Stimulated activated CD8-positive, alpha-beta memory T cell treated with anti-CD3 and anti-CD28 coated beads, Interleukin-4, amount 100 ng/mL, for 48 hours (primary cell): ENCODE measurements around the gene NEDD8.
"Not testable (repeated sequence)": the region's sequence is repeated elsewhere in the genome, so short reads cannot be mapped to it uniquely, and the experiment has no call there.

Source experiments
- DNase-seq: peaks from one replicate; pipeline ENCODE4 v3.0.0-alpha.2; 2020

Gene NEDD8

DNA sequence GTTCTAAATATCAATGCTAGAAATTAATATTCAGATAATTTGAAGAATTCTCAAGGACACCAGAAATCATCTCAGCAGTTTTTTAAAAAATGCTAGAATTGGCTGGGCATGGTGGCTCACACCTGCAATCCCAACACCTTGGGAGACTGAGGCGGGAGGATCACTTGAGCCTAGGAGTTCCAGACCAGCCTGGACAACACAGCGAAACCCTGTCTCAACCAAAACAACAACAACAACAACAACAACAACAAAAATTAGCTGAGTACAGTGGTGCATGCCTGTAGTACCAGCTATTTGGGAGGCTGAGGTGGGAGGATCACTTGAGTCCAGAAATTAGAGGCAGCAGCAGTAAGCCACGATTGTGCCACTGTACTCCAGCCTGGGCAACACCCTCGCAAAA lies 13.1 kb downstream of the NEDD8 start:
- no peak for DNase-seq

- DNase-seq: not testable (repeated sequence)
Measured at GRCh38 chr14:24216876-24217275, 15.3 kb downstream of the NEDD8 start.

GRCh38 chr14:24216345-24216699 lies 15.8 kb downstream of the NEDD8 start:
- no peak for DNase-seq

GRCh38 chr14:24215495-24216344 lies 16.4 kb downstream of the NEDD8 start, which contains the start of gene MDP1:
Gene MDP1, minus strand, starts transcription at chr14:24216066. Its CDS starts 111 bp downstream, at chr14:24215955.
- DNase-seq: peak; percentile 87

- DNase-seq: no peak
Measured at GRCh38 chr14:24213866-24214662, 18.1 kb downstream of the NEDD8 start.

GRCh38 chr14:24212924-24213865 lies 19.0 kb downstream of the NEDD8 start, which contains the start of gene CHMP4A:
Gene CHMP4A, minus strand, starts transcription at chr14:24213488. Its CDS starts 49 bp downstream, at chr14:24213439.
- DNase-seq: peak; percentile 97

DNA sequence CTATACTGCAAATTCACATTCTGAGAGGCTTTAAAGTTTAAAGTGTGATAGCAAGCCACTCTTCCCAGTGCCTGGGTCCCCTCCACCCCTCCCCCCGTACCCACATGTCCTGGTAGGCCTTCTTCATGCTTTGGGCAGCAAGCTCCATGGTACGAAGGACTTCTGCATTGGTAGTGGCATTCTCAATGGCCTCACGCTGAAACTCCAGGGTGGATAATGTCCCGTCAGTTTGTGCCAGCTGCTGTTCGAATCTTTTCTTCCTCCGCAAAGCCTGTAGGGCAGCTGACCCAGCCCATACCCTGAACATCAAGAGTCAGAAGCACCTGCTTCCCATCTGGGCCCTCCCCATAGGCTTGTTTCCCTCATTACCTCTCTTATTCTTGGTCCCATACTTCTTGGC lies 20.9 kb downstream of the NEDD8 start:
- DNase-seq: peak; percentile 18

GRCh38 chr14:24207625-24208024 lies 24.5 kb downstream of the NEDD8 start:
- peak; percentile 2 for DNase-seq

- peak; percentile 19 for DNase-seq
Measured at GRCh38 chr14:24207104-24207551, 25.0 kb downstream of the NEDD8 start.

DNA sequence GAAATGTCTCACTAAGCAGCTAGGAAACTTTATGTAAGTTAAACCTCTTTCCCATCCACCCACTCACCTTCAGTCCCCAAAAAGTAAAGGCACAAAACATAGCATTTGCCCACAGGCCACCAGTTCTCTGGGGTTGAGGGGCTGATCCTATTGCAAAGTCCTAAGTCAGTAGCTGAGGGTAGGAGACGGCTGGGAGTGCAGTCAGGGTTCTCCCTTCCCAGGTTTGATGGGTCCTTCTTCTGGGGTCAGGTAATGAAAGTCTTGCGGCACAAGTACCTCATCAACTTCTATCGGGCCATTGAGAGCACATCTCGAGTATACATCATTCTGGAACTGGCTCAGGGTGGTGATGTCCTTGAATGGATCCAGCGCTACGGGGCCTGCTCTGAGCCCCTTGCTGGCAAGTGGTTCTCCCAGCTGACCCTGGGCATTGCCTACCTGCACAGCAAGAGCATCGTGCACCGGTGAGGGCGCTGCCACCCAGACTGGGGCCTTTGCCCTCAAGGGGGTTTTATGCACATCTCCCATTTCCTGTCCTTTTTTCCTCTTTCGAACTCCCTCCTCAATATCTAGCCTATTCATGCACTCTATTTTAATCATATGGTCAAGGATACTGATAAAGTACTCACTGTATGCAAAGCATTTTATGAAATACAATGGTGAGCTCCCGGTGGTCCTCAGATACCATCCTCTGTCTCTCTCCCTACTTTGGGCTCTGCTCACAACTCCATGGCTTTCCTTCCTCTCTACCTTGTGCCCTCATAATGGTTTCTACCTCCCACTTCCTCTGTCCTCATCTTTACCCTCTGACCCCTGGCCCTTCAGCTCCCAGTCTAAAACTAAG lies 25.7 kb downstream of the NEDD8 start:
- peak; percentile 21 for DNase-seq

DNA sequence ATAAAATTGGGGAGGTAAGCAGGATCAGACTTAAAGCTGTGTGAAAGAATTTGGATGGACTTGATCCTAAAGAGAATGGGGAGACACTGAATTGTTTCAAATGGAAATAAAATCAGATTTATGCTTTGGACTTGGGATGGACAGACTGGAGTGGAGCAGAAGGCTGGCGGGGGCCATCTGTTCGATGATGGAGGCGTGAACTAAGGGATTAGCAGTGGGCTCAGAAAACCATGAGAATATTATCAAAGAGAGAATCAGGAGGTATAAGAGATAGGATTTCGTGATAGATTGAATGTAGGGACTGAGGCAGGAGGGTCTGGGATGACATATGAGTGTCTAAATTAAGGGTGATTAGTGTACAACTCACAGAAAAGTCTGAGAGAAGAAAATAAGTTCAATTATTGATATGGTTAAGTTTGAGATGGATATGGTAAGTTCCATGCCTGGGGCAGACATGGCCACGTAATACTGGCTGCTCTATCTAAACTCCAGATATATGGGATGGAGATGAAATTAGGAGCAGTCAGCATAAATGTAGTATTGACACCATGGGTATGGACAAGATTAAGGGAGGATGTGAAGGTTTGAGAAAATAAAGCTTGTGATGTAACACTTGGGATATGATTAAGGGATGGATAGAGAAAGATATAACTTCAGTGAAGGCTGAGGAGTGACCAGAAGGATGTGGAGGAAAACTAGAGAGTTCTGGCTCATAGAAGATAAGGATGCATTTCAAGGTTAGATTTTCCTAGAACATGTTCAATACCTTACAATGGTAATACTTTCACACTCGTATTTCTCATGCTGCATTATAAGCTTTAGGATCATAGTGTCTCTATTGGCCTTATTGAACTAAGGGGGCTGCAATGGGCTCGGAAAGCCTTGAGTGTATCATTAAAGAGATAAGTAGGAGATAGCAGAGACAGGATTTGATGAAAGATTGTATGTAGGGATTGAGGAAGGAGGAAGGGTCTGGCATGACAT lies 27.7 kb downstream of the NEDD8 start:
- no peak for DNase-seq

DNA sequence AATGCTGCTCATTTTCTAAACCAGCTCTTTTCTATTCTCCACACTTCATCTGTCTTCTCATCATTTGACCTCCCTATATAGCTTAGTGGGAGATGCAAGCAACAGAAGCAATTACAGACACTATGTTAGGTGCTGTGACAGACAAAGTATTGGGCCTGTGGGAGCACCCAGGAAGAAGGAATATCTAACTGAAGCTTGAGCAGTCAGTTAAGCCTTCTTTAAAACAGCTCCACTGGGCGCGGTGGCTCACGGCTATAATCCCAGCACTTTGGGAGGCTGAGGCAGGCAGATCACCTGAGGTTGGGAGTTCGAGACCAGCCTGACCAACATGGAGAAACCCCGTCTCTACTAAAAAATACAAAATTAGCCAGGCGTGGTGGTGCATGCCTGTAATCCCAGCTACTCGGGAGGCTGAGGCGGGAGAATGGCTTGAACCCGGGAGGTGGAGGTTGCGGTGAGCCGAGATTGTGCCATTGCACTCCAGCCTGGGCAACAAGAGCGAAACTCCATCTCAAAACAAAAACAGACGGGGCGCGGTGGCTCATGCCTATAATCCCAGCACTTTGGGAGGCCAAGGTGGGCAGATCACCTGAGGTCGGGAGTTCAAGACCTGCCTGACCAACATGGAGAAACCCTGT lies 28.8 kb downstream of the NEDD8 start:
- not testable (repeated sequence) for DNase-seq

- DNase-seq: not testable (repeated sequence)
Measured at GRCh38 chr14:24202538-24202937, 29.6 kb downstream of the NEDD8 start.

GRCh38 chr14:24198814-24199524 lies 33.2 kb downstream of the NEDD8 start:
- DNase-seq: no peak

DNA sequence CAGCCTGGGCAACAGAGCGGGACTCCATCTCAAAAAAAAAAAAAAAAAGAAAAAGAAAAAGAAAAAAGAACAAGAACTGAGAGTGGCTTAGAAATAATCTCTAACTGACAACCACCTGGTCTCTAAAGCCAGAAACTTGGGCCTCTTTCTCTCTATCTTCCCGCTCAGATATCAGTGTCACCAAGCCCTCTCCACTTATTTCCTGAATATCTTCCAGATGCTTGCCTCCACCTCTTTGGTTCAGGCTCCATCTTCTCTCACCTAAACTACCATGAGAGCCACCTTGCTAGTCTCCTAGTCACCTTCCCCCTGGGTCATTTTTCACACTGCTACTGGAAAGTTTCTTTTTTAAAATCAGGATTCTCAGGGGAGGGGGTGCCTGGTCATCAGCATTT lies 35.1 kb downstream of the NEDD8 start:
- no peak for DNase-seq

- DNase-seq: no peak
Measured at GRCh38 chr14:24196071-24197055, 35.8 kb downstream of the NEDD8 start.

- DNase-seq: peak; percentile 89
Measured at GRCh38 chr14:24195186-24196070, 36.7 kb downstream of the NEDD8 start, which contains the start of gene TM9SF1. Gene TM9SF1, minus strand, starts transcription at chr14:24195441. Its CDS starts 422 bp downstream, at chr14:24195019.
